HEK293 (cell line): ENCODE data around the gene CPN2.

Experiments
- HOXC10 ChIP-seq: sonication (generic); formaldehyde crosslinking; IDR thresholded peaks from 2 replicates; pipeline ENCODE4 v1.8.1; 2023; ENCODE audit warnings: mild to moderate bottlenecking, missing genetic modification reagents
- KLF16 ChIP-seq: fragments of 450-650 bp; formaldehyde crosslinking; IDR thresholded peaks from 2 replicates; pipeline ENCODE4 v1.5.1; 2017; ENCODE audit warnings: missing biosample characterization, missing genetic modification characterization
- SCRT1 ChIP-seq: fragments of 450-650 bp; formaldehyde crosslinking; IDR thresholded peaks from 2 replicates; pipeline ENCODE4 v1.5.1; 2016; ENCODE audit warnings: missing biosample characterization, missing genetic modification characterization, borderline replicate concordance
- TCF7L2 ChIP-seq: IDR thresholded peaks from 2 replicates; pipeline ENCODE4 v1.6.1; 2011; ENCODE audit warnings: low read depth, mild to moderate bottlenecking, inconsistent platforms, low read length, moderate library complexity, borderline replicate concordance
- YY1 ChIP-seq: fragments of 450-650 bp; formaldehyde crosslinking; IDR thresholded peaks from 2 replicates; pipeline ENCODE4 v1.5.1; 2018; ENCODE audit warnings: missing biosample characterization, missing genetic modification characterization
- YY2 ChIP-seq: fragments of 450-650 bp; formaldehyde crosslinking; IDR thresholded peaks from 2 replicates; pipeline ENCODE4 v1.5.1; 2016; ENCODE audit warnings: missing biosample characterization, missing genetic modification characterization
- ZFHX2 ChIP-seq: fragments of 450-650 bp; formaldehyde crosslinking; conservative IDR thresholded peaks from 2 replicates; pipeline ENCODE4 v1.5.1; 2016; ENCODE audit warnings: missing biosample characterization, missing genetic modification characterization
- ZNF23 ChIP-seq: fragments of 450-650 bp; formaldehyde crosslinking; IDR thresholded peaks from 2 replicates; pipeline ENCODE4 v1.5.1; 2016; ENCODE audit warnings: missing biosample characterization, missing genetic modification characterization, borderline replicate concordance
- ZNF341 ChIP-seq: fragments of 450-650 bp; formaldehyde crosslinking; IDR thresholded peaks from 2 replicates; pipeline ENCODE4; 2016; ENCODE audit warnings: low read depth, missing biosample characterization, missing genetic modification characterization
- TF ChIP-seq, protein P1 (sequence below): fragments of 450-650 bp; formaldehyde crosslinking; IDR thresholded peaks from 2 replicates; pipeline ENCODE4 v1.5.1; 2016; ENCODE audit warnings: missing biosample characterization, missing genetic modification characterization
- TF ChIP-seq, protein P2 (sequence below): fragments of 450-650 bp; formaldehyde crosslinking; IDR thresholded peaks from 2 replicates; pipeline ENCODE4 v1.5.1; 2016; ENCODE audit warnings: missing biosample characterization, missing genetic modification characterization
- TF ChIP-seq, protein P3 (sequence below): fragments of 450-650 bp; formaldehyde crosslinking; conservative IDR thresholded peaks from 2 replicates; pipeline ENCODE4 v1.5.1; 2016; ENCODE audit warnings: low read depth, missing biosample characterization, missing genetic modification characterization
- TF ChIP-seq, protein P4 (sequence below): fragments of 450-650 bp; formaldehyde crosslinking; IDR thresholded peaks from 2 replicates; pipeline ENCODE4 v1.5.1; 2016; ENCODE audit warnings: missing biosample characterization, missing genetic modification characterization
- TF ChIP-seq, protein P5 (sequence below): fragments of 450-650 bp; formaldehyde crosslinking; IDR thresholded peaks from 2 replicates; pipeline ENCODE4 v1.5.1; 2016; ENCODE audit warnings: missing biosample characterization, missing genetic modification characterization
- TF ChIP-seq, protein P6 (sequence below): fragments of 450-650 bp; formaldehyde crosslinking; IDR thresholded peaks from 2 replicates; pipeline ENCODE4 v1.5.1; 2016; ENCODE audit warnings: missing biosample characterization, missing genetic modification characterization, low read depth
- TF ChIP-seq, protein P7 (sequence below): fragments of 450-650 bp; formaldehyde crosslinking; IDR thresholded peaks from 2 replicates; pipeline ENCODE4 v1.5.1; 2016; ENCODE audit warnings: missing biosample characterization, missing genetic modification characterization
- TF ChIP-seq, protein P8 (sequence below): fragments of 450-650 bp; formaldehyde crosslinking; IDR thresholded peaks from 2 replicates; pipeline ENCODE4 v1.5.0; 2017; ENCODE audit warnings: missing biosample characterization, missing genetic modification characterization, borderline replicate concordance

CPN2 gene

DNA sequence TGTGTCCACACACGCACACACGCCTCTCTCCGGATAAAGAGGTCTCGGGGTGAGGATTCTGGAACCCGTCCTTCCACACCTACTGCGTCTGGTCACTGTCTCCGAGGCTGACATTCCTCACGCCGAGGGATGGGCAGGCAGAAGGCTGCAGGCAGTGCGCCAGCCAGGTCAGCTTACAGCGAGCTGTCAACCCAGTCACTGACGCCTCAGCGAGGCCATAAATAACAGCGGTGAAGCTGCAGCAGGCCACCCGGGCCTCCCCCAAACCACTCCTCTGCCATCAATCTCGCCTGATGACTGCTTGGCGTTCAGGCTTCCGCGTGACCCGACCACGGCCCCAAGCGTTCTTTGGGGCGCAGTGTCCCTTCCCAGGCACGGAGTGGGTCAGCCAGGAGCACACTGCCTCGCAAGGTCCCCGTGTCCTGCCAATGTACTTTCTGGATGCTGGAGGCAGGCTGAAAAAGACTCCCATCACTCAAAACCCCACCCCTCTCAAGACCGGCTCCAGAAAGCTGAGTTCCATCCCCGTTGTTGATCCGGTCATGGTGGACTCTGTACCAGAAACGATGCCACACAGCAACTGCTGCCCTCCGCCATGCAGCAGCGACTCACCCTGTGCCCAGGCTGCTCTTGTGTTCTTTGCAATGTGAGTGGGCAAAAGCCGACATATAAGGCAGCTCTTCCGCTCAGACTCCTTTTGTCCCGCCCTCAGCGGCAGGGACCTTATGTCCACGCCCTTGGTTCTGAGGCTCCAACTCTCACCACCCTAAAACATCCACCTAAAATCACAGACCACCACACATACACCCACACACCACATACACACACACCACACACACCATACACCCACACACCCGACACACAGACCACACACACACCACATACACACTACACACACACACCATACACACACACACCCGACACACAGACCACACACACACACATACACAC, 27.1 kb downstream of the CPN2 start (continued):
- TF ChIP-seq, protein P1, sequence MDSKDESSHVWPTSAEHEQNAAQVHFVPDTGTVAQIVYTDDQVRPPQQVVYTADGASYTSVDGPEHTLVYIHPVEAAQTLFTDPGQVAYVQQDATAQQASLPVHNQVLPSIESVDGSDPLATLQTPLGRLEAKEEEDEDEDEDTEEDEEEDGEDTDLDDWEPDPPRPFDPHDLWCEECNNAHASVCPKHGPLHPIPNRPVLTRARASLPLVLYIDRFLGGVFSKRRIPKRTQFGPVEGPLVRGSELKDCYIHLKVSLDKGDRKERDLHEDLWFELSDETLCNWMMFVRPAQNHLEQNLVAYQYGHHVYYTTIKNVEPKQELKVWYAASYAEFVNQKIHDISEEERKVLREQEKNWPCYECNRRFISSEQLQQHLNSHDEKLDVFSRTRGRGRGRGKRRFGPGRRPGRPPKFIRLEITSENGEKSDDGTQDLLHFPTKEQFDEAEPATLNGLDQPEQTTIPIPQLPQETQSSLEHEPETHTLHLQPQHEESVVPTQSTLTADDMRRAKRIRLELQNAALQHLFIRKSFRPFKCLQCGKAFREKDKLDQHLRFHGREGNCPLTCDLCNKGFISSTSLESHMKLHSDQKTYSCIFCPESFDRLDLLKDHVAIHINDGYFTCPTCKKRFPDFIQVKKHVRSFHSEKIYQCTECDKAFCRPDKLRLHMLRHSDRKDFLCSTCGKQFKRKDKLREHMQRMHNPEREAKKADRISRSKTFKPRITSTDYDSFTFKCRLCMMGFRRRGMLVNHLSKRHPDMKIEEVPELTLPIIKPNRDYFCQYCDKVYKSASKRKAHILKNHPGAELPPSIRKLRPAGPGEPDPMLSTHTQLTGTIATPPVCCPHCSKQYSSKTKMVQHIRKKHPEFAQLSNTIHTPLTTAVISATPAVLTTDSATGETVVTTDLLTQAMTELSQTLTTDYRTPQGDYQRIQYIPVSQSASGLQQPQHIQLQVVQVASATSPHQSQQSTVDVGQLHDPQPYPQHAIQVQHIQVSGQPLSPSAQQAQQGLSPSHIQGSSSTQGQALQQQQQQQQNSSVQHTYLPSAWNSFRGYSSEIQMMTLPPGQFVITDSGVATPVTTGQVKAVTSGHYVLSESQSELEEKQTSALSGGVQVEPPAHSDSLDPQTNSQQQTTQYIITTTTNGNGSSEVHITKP (tag by site-specific recombination), result no peak
- TF ChIP-seq HOXC10 (CRISPR knock-in tag) (no peak), YY1 (tag by site-specific recombination) (no peak), ZNF23 (tag by site-specific recombination) (no peak), TCF7L2 (no peak), YY2 (tag by site-specific recombination) (no peak), SCRT1 (tag by site-specific recombination) (no peak), ZNF341 (0 out of 2 replicates have a peak, but pooled peaks have one; percentile 25), KLF16 (tag by site-specific recombination) (no peak), ZFHX2 (tag by site-specific recombination) (peak; percentile 76)
- TF ChIP-seq, protein P2, sequence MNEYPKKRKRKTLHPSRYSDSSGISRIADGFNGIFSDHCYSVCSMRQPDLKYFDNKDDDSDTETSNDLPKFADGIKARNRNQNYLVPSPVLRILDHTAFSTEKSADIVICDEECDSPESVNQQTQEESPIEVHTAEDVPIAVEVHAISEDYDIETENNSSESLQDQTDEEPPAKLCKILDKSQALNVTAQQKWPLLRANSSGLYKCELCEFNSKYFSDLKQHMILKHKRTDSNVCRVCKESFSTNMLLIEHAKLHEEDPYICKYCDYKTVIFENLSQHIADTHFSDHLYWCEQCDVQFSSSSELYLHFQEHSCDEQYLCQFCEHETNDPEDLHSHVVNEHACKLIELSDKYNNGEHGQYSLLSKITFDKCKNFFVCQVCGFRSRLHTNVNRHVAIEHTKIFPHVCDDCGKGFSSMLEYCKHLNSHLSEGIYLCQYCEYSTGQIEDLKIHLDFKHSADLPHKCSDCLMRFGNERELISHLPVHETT, result no peak
- TF ChIP-seq, protein P3, sequence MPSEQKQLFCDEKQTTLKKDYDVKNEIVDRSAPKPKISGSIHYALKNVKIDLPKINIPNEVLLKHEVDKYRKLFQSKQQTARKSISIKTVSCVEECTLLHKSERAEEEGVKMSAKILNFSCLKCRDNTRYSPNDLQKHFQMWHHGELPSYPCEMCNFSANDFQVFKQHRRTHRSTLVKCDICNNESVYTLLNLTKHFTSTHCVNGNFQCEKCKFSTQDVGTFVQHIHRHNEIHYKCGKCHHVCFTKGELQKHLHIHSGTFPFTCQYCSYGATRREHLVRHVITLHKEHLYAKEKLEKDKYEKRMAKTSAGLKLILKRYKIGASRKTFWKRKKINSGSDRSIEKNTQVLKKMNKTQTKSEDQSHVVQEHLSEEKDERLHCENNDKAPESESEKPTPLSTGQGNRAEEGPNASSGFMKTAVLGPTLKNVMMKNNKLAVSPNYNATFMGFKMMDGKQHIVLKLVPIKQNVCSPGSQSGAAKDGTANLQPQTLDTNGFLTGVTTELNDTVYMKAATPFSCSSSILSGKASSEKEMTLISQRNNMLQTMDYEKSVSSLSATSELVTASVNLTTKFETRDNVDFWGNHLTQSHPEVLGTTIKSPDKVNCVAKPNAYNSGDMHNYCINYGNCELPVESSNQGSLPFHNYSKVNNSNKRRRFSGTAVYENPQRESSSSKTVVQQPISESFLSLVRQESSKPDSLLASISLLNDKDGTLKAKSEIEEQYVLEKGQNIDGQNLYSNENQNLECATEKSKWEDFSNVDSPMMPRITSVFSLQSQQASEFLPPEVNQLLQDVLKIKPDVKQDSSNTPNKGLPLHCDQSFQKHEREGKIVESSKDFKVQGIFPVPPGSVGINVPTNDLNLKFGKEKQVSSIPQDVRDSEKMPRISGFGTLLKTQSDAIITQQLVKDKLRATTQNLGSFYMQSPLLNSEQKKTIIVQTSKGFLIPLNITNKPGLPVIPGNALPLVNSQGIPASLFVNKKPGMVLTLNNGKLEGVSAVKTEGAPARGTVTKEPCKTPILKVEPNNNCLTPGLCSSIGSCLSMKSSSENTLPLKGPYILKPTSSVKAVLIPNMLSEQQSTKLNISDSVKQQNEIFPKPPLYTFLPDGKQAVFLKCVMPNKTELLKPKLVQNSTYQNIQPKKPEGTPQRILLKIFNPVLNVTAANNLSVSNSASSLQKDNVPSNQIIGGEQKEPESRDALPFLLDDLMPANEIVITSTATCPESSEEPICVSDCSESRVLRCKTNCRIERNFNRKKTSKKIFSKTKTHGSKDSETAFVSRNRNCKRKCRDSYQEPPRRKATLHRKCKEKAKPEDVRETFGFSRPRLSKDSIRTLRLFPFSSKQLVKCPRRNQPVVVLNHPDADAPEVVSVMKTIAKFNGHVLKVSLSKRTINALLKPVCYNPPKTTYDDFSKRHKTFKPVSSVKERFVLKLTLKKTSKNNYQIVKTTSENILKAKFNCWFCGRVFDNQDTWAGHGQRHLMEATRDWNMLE, result no peak
- TF ChIP-seq, protein P4, sequence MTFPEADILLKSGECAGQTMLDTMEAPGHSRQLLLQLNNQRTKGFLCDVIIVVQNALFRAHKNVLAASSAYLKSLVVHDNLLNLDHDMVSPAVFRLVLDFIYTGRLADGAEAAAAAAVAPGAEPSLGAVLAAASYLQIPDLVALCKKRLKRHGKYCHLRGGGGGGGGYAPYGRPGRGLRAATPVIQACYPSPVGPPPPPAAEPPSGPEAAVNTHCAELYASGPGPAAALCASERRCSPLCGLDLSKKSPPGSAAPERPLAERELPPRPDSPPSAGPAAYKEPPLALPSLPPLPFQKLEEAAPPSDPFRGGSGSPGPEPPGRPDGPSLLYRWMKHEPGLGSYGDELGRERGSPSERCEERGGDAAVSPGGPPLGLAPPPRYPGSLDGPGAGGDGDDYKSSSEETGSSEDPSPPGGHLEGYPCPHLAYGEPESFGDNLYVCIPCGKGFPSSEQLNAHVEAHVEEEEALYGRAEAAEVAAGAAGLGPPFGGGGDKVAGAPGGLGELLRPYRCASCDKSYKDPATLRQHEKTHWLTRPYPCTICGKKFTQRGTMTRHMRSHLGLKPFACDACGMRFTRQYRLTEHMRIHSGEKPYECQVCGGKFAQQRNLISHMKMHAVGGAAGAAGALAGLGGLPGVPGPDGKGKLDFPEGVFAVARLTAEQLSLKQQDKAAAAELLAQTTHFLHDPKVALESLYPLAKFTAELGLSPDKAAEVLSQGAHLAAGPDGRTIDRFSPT (tag by site-specific recombination), result peak; percentile 38; the same call in 1 of the 2 replicates
- TF ChIP-seq, protein P5, sequence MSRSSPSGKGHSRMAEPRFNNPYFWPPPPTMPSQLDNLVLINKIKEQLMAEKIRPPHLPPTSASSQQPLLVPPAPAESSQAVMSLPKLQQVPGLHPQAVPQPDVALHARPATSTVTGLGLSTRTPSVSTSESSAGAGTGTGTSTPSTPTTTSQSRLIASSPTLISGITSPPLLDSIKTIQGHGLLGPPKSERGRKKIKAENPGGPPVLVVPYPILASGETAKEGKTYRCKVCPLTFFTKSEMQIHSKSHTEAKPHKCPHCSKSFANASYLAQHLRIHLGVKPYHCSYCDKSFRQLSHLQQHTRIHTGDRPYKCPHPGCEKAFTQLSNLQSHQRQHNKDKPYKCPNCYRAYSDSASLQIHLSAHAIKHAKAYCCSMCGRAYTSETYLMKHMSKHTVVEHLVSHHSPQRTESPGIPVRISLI (tag by site-specific recombination), result no peak
- TF ChIP-seq, protein P6, sequence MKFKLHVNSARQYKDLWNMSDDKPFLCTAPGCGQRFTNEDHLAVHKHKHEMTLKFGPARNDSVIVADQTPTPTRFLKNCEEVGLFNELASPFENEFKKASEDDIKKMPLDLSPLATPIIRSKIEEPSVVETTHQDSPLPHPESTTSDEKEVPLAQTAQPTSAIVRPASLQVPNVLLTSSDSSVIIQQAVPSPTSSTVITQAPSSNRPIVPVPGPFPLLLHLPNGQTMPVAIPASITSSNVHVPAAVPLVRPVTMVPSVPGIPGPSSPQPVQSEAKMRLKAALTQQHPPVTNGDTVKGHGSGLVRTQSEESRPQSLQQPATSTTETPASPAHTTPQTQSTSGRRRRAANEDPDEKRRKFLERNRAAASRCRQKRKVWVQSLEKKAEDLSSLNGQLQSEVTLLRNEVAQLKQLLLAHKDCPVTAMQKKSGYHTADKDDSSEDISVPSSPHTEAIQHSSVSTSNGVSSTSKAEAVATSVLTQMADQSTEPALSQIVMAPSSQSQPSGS (tag by site-specific recombination), result no peak
- TF ChIP-seq, protein P7, sequence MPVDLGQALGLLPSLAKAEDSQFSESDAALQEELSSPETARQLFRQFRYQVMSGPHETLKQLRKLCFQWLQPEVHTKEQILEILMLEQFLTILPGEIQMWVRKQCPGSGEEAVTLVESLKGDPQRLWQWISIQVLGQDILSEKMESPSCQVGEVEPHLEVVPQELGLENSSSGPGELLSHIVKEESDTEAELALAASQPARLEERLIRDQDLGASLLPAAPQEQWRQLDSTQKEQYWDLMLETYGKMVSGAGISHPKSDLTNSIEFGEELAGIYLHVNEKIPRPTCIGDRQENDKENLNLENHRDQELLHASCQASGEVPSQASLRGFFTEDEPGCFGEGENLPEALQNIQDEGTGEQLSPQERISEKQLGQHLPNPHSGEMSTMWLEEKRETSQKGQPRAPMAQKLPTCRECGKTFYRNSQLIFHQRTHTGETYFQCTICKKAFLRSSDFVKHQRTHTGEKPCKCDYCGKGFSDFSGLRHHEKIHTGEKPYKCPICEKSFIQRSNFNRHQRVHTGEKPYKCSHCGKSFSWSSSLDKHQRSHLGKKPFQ (tag by site-specific recombination), result no peak
- TF ChIP-seq, protein P8, sequence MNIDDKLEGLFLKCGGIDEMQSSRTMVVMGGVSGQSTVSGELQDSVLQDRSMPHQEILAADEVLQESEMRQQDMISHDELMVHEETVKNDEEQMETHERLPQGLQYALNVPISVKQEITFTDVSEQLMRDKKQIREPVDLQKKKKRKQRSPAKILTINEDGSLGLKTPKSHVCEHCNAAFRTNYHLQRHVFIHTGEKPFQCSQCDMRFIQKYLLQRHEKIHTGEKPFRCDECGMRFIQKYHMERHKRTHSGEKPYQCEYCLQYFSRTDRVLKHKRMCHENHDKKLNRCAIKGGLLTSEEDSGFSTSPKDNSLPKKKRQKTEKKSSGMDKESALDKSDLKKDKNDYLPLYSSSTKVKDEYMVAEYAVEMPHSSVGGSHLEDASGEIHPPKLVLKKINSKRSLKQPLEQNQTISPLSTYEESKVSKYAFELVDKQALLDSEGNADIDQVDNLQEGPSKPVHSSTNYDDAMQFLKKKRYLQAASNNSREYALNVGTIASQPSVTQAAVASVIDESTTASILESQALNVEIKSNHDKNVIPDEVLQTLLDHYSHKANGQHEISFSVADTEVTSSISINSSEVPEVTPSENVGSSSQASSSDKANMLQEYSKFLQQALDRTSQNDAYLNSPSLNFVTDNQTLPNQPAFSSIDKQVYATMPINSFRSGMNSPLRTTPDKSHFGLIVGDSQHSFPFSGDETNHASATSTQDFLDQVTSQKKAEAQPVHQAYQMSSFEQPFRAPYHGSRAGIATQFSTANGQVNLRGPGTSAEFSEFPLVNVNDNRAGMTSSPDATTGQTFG, result no peak
